HG03378 (cell line): Measurements from ENCODE around the gene DUSP8.

Experiments
- ATAC-seq: cut with Tn5 transposase; IDR thresholded peaks from one replicate; pipeline ENCODE4 v1.9.1; 2021; ENCODE audit warnings: mild to moderate bottlenecking, moderate library complexity; ENCODE audit not compliant: unreplicated experiment

DUSP8 gene

GRCh38 chr11:1566381-1567051 is 5.6 kb downstream of the DUSP8 start:
- ATAC-seq, result no peak

- no peak for ATAC-seq
Observed at GRCh38 chr11:1565904-1566247, 6.2 kb downstream of the DUSP8 start.

- ATAC-seq, result no peak
Observed at GRCh38 chr11:1565173-1565903, 6.7 kb downstream of the DUSP8 start.

GRCh38 chr11:1564535-1565172 is 7.4 kb downstream of the DUSP8 start:
- ATAC-seq, result no peak

GRCh38 chr11:1563697-1564534 is 8.2 kb downstream of the DUSP8 start:
- no peak for ATAC-seq

- ATAC-seq, result no peak
Observed at GRCh38 chr11:1563149-1563638, 8.9 kb downstream of the DUSP8 start.

GRCh38 chr11:1562469-1563148 is 9.5 kb downstream of the DUSP8 start:
- ATAC-seq, result no peak

- no peak for ATAC-seq
Observed at GRCh38 chr11:1561955-1562354, 10.1 kb downstream of the DUSP8 start.

- no peak for ATAC-seq
Observed at GRCh38 chr11:1561266-1561665, 10.8 kb downstream of the DUSP8 start.

GRCh38 chr11:1560649-1561251 is 11.3 kb downstream of the DUSP8 start:
- no peak for ATAC-seq

GRCh38 chr11:1560002-1560648 is 11.9 kb downstream of the DUSP8 start:
- ATAC-seq, result no peak

- no peak for ATAC-seq
Observed at GRCh38 chr11:1559111-1559951, 12.7 kb downstream of the DUSP8 start.

- no peak for ATAC-seq
Observed at GRCh38 chr11:1558775-1559110, 13.3 kb downstream of the DUSP8 start.

- ATAC-seq, result no peak
Observed at GRCh38 chr11:1557904-1558774, 13.9 kb downstream of the DUSP8 start.

GRCh38 chr11:1557051-1557884 is 14.8 kb downstream of the DUSP8 start:
- ATAC-seq, result no peak

GRCh38 chr11:1556278-1556902 is 15.7 kb downstream of the DUSP8 start:
- no peak for ATAC-seq

- ATAC-seq, result no peak
Observed at GRCh38 chr11:1555713-1556153, 16.3 kb downstream of the DUSP8 start.
